HEK293 (cell line): ENCODE results near the gene SYNE2.

ENCODE experiments used
- CTCF ChIA-PET: fragments of 350-600 bp; formaldehyde crosslinking; extraction: SDS; loops from one replicate; lab custom pipeline; 2021; ENCODE audit warnings: antibody characterized with exemption; lab: Yijun Ruan, JAX
- POLR2A ChIA-PET: fragments of 300-600 bp; formaldehyde crosslinking; extraction: SDS; loops from one replicate; lab custom pipeline; 2020; ENCODE audit warnings: antibody characterized with exemption, inconsistent platforms; lab: Yijun Ruan, JAX
- H3K27ac ChIP-seq: fragments of 200-500 bp; sonication (Bioruptor generic); 2 replicates; pipeline ENCODE4 v1.5.1; 2014; ENCODE audit warnings: low read depth, low read length, control low read depth, inconsistent platforms; ENCODE audit errors: extremely low read depth
- H3K36me3 ChIP-seq, 2 experiments: fragments of 200-500 bp in 1 of 2; sonication (Bioruptor generic) in 1 of 2; 1 replicate in 1 of 2; 2 replicates in 1 of 2; pipeline ENCODE4 v1.5.1; 2014 to 2017; ENCODE audit warnings: inconsistent platforms in 2 of 2, low read length in 2 of 2; ENCODE audit not compliant: control insufficient read depth in 2 of 2, insufficient read depth in 1 of 2
- H3K4me1 ChIP-seq: fragments of 200-500 bp; sonication (Bioruptor generic); 2 replicates; pipeline ENCODE4 v1.5.1; 2014; ENCODE audit warnings: mild to moderate bottlenecking, low read length, inconsistent platforms; ENCODE audit not compliant: control insufficient read depth, insufficient read depth
- H3K4me3 ChIP-seq: 2 replicates; pipeline ENCODE4 v1.5.1; 2011; ENCODE audit warnings: low read depth, mild to moderate bottlenecking, control low read depth, low read length, moderate library complexity
- H3K9me3 ChIP-seq: fragments of 200-500 bp; sonication (Bioruptor generic); 2 replicates; pipeline ENCODE4 v1.5.1; 2014; ENCODE audit warnings: low read depth, low read length, inconsistent platforms; ENCODE audit not compliant: control insufficient read depth, insufficient read depth
- FEZF1 ChIP-seq: fragments of 450-650 bp; formaldehyde crosslinking; IDR thresholded peaks from 2 replicates; pipeline ENCODE4 v1.5.1; 2016; ENCODE audit warnings: missing biosample characterization, missing genetic modification characterization
- GLI4 ChIP-seq: fragments of 450-650 bp; formaldehyde crosslinking; IDR thresholded peaks from 2 replicates; pipeline ENCODE4 v1.5.1; 2016; ENCODE audit warnings: missing biosample characterization, missing genetic modification characterization
- HOXC10 ChIP-seq: sonication (generic); formaldehyde crosslinking; IDR thresholded peaks from 2 replicates; pipeline ENCODE4 v1.8.1; 2023; ENCODE audit warnings: mild to moderate bottlenecking, missing genetic modification reagents
- PRDM10 ChIP-seq: fragments of 450-650 bp; formaldehyde crosslinking; IDR thresholded peaks from 2 replicates; pipeline ENCODE4 v1.5.1; 2016; ENCODE audit warnings: missing biosample characterization, missing genetic modification characterization
- REST ChIP-seq: fragments of 450-650 bp; formaldehyde crosslinking; IDR thresholded peaks from 2 replicates; pipeline ENCODE4 v1.5.1; 2016; ENCODE audit warnings: missing biosample characterization, missing genetic modification characterization
- SP3 ChIP-seq: fragments of 450-650 bp; formaldehyde crosslinking; IDR thresholded peaks from 2 replicates; pipeline ENCODE4 v1.5.1; 2016; ENCODE audit warnings: missing biosample characterization, missing genetic modification characterization
- TSHZ1 ChIP-seq: fragments of 450-650 bp; formaldehyde crosslinking; IDR thresholded peaks from 2 replicates; pipeline ENCODE4 v1.5.1; 2016; ENCODE audit warnings: missing biosample characterization, missing genetic modification characterization, borderline replicate concordance
- ZBTB8A ChIP-seq: fragments of 450-650 bp; formaldehyde crosslinking; IDR thresholded peaks from 2 replicates; pipeline ENCODE4 v1.5.1; 2016; ENCODE audit warnings: missing biosample characterization, missing genetic modification characterization
- ZFP3 ChIP-seq: fragments of 450-650 bp; formaldehyde crosslinking; IDR thresholded peaks from 2 replicates; pipeline ENCODE4 v1.5.1; 2016; ENCODE audit warnings: low read depth, missing biosample characterization, missing genetic modification characterization
- ZNF239 ChIP-seq: fragments of 450-650 bp; formaldehyde crosslinking; IDR thresholded peaks from 2 replicates; pipeline ENCODE4 v1.5.1; 2016; ENCODE audit warnings: missing biosample characterization, missing genetic modification characterization
- ZNF394 ChIP-seq: fragments of 450-650 bp; formaldehyde crosslinking; IDR thresholded peaks from 2 replicates; pipeline ENCODE4 v1.5.1; 2016; ENCODE audit warnings: missing biosample characterization, missing genetic modification characterization, mild to moderate bottlenecking, moderate library complexity, borderline replicate concordance
- ZNF549 ChIP-seq: fragments of 450-650 bp; IDR thresholded peaks from 2 replicates; pipeline ENCODE4 v1.5.1; 2018; ENCODE audit warnings: missing biosample characterization, missing genetic modification characterization, mild to moderate bottlenecking, inconsistent platforms, moderate library complexity
- ZNF571 ChIP-seq: fragments of 450-650 bp; formaldehyde crosslinking; IDR thresholded peaks from 2 replicates; pipeline ENCODE4 v1.5.0; 2017; ENCODE audit warnings: missing biosample characterization, missing genetic modification characterization
- ZNF692 ChIP-seq: fragments of 450-650 bp; formaldehyde crosslinking; IDR thresholded peaks from 2 replicates; pipeline ENCODE4 v1.5.1; 2016; ENCODE audit warnings: missing biosample characterization, missing genetic modification characterization
- ZNF768 ChIP-seq: fragments of 450-650 bp; formaldehyde crosslinking; IDR thresholded peaks from 2 replicates; pipeline ENCODE4 v1.5.1; 2018; ENCODE audit warnings: missing biosample characterization, mild to moderate bottlenecking, missing genetic modification characterization
- ZNF776 ChIP-seq: fragments of 450-650 bp; formaldehyde crosslinking; IDR thresholded peaks from 2 replicates; pipeline ENCODE4 v1.5.0; 2017; ENCODE audit warnings: missing biosample characterization, missing genetic modification characterization, borderline replicate concordance
- ZNF785 ChIP-seq: fragments of 450-650 bp; formaldehyde crosslinking; IDR thresholded peaks from 2 replicates; pipeline ENCODE4 v1.5.1; 2016; ENCODE audit warnings: missing biosample characterization, missing genetic modification characterization
- ZSCAN18 ChIP-seq: fragments of 450-650 bp; formaldehyde crosslinking; IDR thresholded peaks from 2 replicates; pipeline ENCODE4 v1.5.1; 2016; ENCODE audit warnings: missing biosample characterization, missing genetic modification characterization
- ZSCAN5A ChIP-seq: fragments of 450-650 bp; formaldehyde crosslinking; IDR thresholded peaks from 2 replicates; pipeline ENCODE4 v1.5.1; 2016; ENCODE audit warnings: missing biosample characterization, missing genetic modification characterization

Gene SYNE2

GRCh38 chr14:64176330-64176729 is 323.5 kb downstream of the SYNE2 start:
- POLR2A ChIA-PET, result no interaction called here
- CTCF ChIA-PET, result no interaction called here
- H3K27ac ChIP-seq, result no peak overlapping the region
- no peaks in the 10 kb centered on the region for H3K9me3 ChIP-seq
- no peak overlapping the region for H3K4me3 ChIP-seq
- TF ChIP-seq REST (tag by site-specific recombination) (no peak), ZNF768 (tag by site-specific recombination) (no peak), SP3 (tag by site-specific recombination) (no peak), ZSCAN5A (tag by site-specific recombination) (no peak), ZNF776 (tag by site-specific recombination) (no peak), ZNF571 (tag by site-specific recombination) (no peak), ZNF549 (tag by site-specific recombination) (no peak), PRDM10 (no peak), ZNF692 (no peak), ZNF394 (no peak), ZNF239 (tag by site-specific recombination) (no peak), ZFP3 (tag by site-specific recombination) (no peak), ZSCAN18 (tag by site-specific recombination) (no peak), HOXC10 (CRISPR knock-in tag) (no peak), FEZF1 (tag by site-specific recombination) (no peak), TSHZ1 (tag by site-specific recombination) (no peak), ZNF785 (tag by site-specific recombination) (no peak), GLI4 (tag by site-specific recombination) (no peak), ZBTB8A (tag by site-specific recombination) (no peak)
- peaks cover 10 to 45% of the 10 kb centered on the region in 2 experiments for H3K36me3 ChIP-seq
- no peaks in the 10 kb centered on the region for H3K4me1 ChIP-seq
